Raji (cell line): Measurements from ENCODE around the gene EXOC3L2.

Source experiments
- POLR2A ChIP-seq: IDR thresholded peaks from 2 replicates; pipeline ENCODE4 v1.6.1; 2011; ENCODE audit warnings: low read depth, low read length, control low read depth; ENCODE audit not compliant: insufficient read depth

EXOC3L2 gene

GRCh38 chr19:45179892-45180370, 65.3 kb downstream of the EXOC3L2 start:
- no peak for TF ChIP-seq POLR2A

- TF ChIP-seq POLR2A = no peak
Measured at GRCh38 chr19:45179072-45179891, 65.9 kb downstream of the EXOC3L2 start.

- TF ChIP-seq POLR2A = peak; percentile 77
Measured at GRCh38 chr19:45178262-45179071, 66.7 kb downstream of the EXOC3L2 start, which contains the start of gene BLOC1S3. BLOC1S3 (plus strand) TSS chr19:45178784; CDS start chr19:45179297, 513 bp downstream.

- peak; percentile 71 for TF ChIP-seq POLR2A
Measured at GRCh38 chr19:45177817-45178261, 67.4 kb downstream of the EXOC3L2 start, which contains the start of gene TRAPPC6A. TRAPPC6A (minus strand) TSS chr19:45178237; CDS start chr19:45178218, 19 bp downstream.

GRCh38 chr19:45175515-45176345, 69.5 kb downstream of the EXOC3L2 start:
- no peak for TF ChIP-seq POLR2A

GRCh38 chr19:45173816-45174215, 71.4 kb downstream of the EXOC3L2 start:
- TF ChIP-seq POLR2A = no peak

- no peak for TF ChIP-seq POLR2A
Measured at GRCh38 chr19:45172611-45173208, 72.5 kb downstream of the EXOC3L2 start.

GRCh38 chr19:45172173-45172572, 73.0 kb downstream of the EXOC3L2 start:
- no peak for TF ChIP-seq POLR2A

- no peak for TF ChIP-seq POLR2A
Measured at GRCh38 chr19:45171211-45171623, 74.0 kb downstream of the EXOC3L2 start.

GRCh38 chr19:45170146-45171106, 74.8 kb downstream of the EXOC3L2 start:
- TF ChIP-seq POLR2A = no peak

- TF ChIP-seq POLR2A = no peak
Measured at GRCh38 chr19:45169602-45170001, 75.6 kb downstream of the EXOC3L2 start.

- no peak for TF ChIP-seq POLR2A
Measured at GRCh38 chr19:45168767-45169351, 76.3 kb downstream of the EXOC3L2 start.

GRCh38 chr19:45166723-45167252, 78.4 kb downstream of the EXOC3L2 start:
- no peak for TF ChIP-seq POLR2A
